Measurements from ENCODE around the gene RASA3.

GRCh38 chr13:114177245-114178010 lies 45.0 kb upstream of the RASA3 start:
- no peak for TF ChIP-seq EZH2 (IDR thresholded peaks at IDR 0.05; ENCODE audit: borderline replicate concordance, low read depth, low read length, severe bottlenecking)
- TF ChIP-seq, protein P1, sequence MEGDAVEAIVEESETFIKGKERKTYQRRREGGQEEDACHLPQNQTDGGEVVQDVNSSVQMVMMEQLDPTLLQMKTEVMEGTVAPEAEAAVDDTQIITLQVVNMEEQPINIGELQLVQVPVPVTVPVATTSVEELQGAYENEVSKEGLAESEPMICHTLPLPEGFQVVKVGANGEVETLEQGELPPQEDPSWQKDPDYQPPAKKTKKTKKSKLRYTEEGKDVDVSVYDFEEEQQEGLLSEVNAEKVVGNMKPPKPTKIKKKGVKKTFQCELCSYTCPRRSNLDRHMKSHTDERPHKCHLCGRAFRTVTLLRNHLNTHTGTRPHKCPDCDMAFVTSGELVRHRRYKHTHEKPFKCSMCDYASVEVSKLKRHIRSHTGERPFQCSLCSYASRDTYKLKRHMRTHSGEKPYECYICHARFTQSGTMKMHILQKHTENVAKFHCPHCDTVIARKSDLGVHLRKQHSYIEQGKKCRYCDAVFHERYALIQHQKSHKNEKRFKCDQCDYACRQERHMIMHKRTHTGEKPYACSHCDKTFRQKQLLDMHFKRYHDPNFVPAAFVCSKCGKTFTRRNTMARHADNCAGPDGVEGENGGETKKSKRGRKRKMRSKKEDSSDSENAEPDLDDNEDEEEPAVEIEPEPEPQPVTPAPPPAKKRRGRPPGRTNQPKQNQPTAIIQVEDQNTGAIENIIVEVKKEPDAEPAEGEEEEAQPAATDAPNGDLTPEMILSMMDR (IDR thresholded peaks at IDR 0.05; ENCODE audit: borderline replicate concordance, extremely low read depth, low read length, poor library complexity, severe bottlenecking), result no peak

All from DND-41 (cell line).